SHP77 treated with DMSO at 0.1 percent for 48 hours (cell line): ENCODE measurements around the gene IDH3G.
A peak's percentile ranks its signal among the peaks of the same experiment; 100 is the strongest.
"Not testable (repeated sequence)": the region's sequence is repeated elsewhere in the genome, so short reads cannot be mapped to it uniquely, and the experiment has no call there.

Experiments
- DNase-seq: peaks from one replicate; lab custom pipeline; 2025; lab: John Stamatoyannopoulos, UW

Gene IDH3G

DNA sequence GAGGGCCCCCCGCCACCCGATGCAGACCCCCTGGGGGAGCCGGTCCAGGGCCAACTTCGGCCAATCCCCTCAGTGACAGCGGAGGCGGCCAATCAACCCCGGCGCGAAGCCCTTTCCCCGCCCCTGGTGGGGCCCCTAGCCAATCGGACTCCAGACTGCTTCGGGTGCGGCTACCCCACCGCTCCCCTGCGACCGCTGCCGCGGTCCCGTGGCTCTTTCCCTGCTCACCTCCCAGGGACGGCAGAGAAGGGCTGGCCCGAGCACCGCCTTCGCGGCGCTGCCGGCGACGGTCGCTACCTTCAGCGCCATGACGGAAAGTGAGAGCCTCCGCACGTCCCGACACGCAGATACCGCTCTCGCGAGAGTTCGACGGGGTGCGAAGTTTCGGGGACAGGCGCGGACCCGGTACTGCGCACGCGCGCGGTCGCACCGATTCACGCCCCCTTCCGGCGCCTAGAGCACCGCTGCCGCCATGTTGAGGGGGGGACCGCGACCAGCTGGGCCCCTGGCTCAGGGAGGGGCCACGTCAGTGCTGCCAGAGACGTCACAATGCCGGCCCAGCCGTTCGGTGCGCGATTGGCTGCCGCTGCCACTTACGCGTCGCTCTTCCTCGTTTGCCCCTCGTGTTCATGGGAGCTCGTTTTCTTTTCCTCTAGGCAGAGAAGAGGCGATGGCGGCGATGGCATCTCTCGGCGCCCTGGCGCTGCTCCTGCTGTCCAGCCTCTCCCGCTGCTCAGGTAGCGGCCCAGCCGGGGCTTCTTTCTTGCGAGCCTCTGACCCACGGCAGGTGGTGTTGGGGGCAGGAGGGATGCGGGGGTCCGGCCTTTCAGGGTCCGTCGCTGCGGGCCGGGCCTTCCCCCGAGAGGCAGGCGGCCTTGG is at the start of gene IDH3G, which contains the start of gene SSR4:
Gene IDH3G, minus strand, starts transcription at position 358 of the 879 bp plus-strand sequence. Its CDS starts 49 bp downstream, at position 309.
Gene SSR4, plus strand, starts transcription at position 651 of the 879 bp plus-strand sequence. Its CDS starts 20 bp downstream, at position 671.
- peak; percentile 71 for DNase-seq

DNA sequence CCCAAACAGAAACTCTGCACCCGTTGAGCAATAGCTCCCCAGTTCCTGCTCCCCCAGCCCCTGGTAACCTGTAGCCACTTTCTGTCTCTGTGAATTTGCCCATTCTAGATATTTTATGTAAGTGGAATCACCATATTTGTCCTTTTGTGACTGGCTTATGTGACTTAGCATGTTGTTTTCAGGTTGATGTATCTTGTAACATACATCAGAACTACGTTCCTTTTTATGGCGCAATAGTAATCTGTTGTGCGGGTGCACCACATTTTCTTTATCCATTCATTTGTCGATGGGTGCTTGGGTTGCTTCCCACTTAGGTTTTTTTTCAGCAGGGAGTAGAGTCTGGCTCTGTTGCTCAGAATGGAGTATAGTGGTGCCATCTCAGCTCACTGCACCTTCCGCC is 42.7 kb upstream of the IDH3G start:
- no peak for DNase-seq

DNA sequence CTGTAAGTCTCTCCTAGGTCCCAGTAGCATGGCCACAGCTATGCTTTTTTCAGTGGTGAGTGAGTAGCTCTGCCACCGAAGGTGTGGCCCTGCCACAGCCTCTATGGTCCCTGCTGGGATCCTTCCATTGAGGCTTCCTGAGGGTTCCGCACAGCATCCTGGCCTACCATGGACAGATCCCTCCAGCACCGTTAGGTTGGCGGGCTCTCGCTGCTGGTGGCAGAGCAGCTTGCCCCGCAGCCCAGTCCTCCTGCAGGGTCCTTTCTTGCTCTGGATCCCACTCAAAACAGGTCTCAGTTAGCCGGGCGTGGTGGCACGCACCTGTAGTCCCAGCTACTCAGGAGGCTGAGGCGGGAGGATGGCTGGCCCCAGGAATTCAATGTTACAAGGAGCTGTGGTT is 38.6 kb upstream of the IDH3G start:
- no peak for DNase-seq

DNA sequence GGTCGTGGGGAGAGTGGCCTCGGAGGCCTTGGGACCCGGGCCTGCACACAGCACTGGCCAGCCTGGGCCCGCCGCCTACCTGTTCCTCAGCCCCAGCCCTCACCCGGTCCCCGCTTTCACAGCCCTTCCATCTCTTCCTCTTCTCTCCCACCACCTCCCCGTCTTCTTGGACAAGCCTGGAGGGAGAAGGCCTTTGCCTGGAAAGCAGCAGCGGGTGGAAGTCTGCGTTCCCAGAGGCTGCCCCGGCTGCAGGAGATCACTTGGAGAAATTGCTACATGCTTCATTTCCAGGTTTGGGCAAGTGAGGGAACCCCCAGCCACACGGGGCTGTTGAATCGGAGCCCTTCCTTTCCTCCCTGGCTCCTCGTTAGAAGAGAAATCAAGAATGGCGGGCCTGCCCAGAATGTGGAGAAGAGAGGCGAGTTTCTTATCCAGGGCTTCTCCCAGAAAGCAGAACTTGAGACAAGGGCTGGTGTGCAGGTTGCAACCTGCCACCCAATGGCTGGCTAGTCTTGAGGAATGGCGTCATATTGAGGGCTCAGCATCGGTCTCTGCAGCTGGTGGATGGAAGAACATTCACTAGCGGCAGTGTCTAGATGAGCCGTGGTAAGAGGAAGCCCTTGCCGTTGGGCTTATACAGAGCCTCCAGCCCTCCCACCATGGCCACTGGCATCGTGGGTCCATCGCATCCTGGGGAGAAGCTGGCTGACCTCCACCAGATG is 37.4 kb upstream of the IDH3G start:
- DNase-seq: no peak

DNA sequence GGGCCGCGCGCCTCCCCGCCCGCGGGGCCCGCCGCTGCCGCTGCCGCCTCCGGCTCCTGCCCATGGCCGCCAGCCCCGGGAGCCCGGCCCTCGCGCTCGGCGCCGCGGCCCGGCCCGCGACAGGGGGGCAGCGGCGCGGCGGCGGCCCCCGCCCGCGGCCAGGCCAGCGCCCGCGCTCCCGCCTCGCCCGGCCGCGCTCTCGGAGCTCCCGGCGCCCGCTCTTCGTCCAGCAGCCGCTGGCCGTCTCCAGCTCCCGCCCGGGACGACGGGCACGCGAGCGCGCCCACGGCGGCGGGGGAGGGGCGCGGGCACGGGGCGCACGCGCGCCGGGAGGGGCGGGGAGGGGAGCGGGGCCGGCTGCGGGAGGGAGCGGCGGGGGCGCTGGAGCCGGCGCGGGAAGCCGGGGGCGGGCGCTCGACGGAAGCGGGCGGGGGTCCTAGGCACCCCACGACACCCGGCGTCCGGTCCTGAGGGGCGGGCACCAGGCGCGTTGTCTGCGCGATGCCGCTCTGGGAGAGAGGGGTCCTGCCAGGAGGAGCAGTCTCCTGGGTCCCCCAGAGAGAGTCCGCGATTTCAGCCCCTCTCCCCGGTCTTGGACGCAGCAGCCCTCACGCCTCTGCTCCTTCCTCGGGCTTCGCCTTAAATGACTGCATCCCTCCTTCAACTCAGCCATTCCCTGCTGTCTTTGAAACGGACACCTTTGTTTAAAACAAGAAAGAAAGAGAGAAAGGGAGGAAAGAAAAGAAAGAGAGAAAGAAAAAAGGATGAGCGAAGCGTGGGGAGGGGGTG is 36.7 kb upstream of the IDH3G start:
- no peak for DNase-seq

DNA sequence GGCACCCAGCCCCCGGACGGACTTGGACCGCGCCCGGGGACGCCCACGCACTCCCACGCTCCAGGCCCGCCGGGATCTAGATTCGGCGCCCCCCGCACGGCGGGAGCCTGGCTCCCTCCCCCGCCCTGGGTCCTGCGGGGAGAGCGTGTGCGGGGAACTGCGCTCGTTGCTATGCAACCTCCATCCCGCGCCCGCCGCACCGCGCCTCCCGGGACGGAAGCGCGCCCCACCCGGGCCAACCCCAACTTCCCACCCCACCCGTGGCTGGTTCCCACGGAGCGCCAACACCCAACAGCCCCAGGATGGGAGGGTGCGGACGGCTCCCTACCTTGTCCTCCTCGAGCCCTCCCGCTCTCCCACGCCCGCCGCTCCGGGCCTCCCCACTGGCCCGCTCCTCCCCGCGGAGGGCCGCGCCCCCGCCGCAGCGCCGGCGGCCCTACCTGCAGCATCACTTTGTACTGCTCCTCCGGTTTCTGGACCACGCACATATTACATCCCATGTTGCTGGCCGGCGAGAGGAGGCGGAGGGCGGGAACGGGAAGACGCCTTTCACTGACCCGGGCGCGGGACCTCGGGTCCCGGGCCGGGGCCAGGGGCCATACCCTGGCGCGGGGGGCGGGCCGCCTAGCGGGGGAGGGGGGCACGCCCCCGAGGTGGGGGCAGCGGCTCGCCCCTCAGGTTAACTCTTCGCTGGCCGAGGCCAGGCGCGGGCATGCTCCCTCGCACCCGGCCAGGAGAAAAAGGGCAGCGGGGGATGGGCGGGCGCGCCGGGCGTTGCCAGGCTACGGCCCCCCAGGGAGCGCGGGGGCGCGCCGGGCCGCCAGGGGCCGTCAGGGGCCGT is 35.8 kb upstream of the IDH3G start, which contains the start of gene PDZD4:
Gene PDZD4, minus strand, starts transcription at position 746 of the 841 bp plus-strand sequence. Its CDS starts 246 bp downstream, at position 500.
- no peak for DNase-seq

DNA sequence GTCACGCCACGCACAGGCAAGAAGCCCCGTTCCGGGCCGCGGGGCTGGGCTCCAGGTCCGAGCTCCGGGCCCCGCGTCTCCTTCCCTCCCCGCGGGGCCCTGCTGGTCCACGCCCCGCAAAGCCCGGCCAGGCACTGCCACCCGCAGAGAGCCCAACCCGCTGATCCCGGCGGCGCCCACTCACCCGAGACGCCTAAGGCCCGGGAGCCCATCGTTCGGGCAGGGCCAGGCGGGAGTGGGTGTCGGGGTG is 35.3 kb upstream of the IDH3G start:
- no peak for DNase-seq

DNA sequence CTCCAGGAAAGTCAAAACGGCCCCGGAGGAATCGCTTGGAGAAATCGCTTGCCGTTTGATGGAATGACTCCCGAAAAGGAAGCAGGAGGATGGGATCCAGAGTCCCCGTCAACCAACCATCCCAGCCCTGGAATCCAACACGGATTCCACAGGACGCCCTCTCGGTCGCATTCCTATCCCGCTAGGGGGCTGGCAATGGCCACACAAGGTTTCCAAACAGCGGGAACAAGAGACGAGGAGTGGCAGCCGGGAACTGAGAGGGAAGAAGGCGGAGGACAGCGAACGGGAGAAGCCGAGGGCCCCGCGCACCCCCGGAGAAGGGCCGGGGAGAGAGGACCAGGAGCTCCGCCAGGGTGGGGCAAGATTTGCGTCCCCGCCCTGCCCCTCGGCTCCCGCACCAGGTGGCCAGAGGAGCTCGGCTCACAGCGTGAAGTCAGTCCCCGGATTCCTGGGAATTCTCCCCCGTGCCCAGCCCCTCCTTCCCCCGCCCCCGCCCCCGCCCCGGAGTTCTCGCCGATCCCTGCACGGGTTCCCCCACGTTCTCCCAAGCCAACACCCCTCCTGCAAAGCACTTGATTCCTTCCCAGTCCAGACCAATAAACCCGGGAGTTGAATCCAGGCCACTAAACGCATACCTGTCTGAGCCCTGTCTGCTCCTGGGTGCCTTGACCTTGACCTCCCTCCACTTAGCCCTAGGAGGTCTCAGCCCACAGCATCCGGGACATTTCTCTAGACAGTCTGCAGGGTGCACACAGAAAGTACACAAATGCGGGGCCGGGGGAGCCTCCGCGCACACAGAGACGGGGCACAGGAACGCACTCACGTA is 34.8 kb upstream of the IDH3G start:
- no peak for DNase-seq

DNA sequence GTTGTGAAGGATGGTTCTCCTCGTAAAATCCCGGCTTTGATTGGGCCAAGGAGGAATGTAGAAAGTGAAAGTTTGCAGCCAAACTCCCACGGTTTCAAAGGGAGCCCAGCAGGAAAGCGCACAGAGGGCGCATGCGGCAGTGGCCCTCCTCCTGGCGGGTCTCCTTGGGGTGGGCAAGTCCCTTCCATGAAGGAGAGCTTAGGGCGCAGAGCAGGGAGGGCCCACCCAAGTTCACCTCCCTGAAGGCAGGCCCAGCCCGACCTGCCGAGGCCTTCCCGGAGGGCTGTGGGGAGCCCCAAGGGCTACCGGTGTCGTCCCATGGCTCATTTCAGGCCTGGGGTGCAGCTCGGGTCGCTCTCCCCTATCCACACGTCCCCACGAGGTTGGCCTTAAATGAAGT is 34.1 kb upstream of the IDH3G start:
- no peak for DNase-seq

DNA sequence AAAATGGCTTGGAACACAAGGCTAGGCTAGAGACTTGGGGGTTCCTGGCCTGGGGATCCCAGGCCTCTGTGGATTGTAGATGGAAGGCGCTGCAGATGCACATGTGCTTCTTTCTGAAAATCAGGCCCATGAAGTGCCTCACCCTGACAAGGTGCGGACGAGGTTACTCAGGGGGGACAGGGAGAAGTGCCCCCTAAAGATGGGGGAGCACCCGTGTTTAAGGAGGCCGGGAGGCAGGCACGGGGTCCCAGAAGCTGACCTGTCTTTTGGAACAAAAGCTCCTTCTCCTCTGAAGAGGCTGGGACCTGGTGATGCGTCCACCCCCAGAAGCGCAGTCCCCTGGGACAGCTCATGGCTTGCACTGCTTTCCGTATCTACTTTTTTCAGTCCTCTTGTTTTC is 33.7 kb upstream of the IDH3G start:
- DNase-seq: no peak

DNA sequence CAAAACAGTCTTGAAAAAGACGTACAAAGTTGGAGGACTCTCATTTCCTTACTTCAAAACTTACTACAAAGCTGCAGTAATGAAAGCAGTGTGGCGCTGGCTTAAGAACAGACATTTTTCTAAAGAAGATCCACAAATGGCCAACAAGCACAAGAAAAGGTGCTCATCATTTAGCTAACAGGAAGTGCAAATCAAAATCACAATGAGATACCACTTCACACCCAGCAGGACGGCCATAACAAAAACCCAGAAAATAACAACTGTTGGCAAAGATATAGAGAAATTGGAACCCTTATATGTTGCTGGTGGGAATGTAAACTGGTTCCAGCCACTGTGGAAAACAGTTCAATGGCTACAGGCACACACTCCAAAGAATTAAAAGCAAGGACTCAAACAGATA is 32.8 kb upstream of the IDH3G start:
- DNase-seq: no peak

DNA sequence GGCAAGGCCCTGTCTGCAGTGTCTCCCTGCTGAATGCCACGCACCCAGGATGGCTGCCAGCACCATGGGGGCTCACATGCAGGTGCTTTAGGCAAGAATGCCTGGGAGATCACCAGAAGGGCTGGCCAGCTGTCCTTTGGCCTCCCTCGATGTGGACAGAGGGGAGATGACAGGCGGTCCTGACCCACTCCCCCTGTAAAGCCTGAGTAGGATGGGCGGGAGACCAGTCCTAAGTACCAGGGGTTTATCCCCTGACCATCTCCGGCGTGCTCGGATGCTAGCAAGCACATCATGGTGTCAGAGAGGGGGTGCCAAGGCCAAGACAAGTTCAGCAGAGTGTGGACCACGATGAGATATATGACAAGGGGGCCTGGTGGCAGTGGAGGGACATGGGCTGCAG is 30.9 kb upstream of the IDH3G start:
- DNase-seq: no peak

DNA sequence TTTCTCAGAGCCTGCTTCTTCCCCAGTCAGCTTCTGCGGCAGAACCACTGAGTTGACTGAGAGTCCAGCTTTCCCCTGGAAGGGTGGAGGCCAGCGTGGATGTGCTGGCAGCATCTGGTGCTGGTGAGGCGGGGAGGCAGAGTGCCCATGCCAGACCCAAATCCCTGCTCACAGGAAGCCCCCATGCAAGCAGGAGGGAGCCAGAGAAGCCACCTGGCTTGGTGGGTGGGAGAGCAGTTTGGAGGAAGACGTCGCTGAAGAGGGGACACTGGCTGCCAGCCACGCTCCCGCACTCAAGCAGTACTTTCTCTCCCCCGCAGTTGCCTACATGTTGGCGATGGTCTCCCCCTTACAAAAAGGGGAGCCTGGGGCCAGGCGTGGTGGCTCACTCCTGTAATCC is 30.2 kb upstream of the IDH3G start:
- DNase-seq: no peak

DNA sequence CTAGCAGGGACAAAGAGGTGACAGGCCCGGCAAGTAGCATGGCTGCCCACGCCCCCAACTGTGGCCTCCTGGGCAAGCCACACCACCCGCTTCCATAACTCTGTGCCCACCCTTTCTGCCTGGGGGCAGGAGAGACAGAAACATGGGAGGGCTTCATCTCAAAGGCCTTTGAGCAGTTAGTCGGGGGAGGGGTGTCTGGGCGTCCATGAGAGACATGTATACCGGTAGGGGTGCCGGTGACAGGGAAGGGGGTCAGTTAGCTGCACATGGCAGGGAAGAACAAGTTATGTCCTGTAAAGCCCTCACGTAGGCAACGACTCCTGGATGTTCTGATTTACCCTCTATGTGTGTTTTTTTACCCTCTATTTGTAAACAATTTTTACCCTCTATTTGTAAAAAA is 26.9 kb upstream of the IDH3G start:
- no peak for DNase-seq

DNA sequence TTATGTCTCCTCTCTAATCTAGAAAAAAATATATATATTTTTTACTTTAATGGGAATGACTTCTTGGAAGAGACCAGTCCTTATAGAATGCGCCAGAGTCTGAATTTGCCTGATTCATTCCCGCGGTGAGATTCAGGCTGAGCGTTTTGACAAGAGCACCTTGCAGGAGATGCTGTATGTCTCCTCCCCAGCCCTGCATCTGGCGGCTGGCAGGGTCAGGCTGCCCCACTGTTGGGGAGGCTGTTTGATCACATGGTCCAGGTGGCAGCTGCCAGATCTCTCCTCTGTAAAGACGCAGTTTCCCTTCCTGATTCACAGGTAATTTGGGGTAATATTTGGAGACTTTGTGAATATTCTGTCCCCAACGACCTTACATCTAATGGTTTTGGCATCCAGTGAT is 26.4 kb upstream of the IDH3G start:
- DNase-seq: peak; percentile 16

DNA sequence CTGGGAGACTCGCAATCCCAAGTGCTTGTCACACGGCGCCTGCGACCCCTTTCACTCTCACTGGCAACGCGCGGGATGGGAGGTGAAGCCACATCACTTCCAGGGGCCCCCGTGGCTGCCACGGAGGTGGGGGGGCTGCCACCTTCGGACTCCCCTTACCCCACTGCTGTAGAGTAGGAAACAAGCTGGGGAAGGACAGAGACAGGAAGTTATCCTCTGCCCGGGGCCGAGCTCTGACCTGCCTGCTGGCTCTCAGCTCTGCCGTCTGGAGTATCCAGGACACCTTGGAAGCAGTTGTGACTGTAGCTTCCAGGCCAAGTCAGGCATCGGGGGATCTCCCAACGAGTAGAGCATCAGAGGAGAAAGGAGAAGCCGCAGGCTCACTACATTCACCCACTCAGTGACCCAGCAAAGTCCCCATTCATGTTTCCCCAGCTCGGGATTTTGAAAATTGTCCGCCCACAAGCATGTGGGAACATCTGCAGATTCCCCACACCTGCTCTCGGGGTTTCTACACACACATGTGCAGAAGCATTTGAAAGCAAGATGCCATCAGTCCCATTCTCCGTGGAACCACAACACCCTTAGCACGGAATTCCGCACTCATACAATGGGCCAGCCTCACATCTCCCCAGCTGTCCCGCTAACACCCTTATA is 25.3 kb upstream of the IDH3G start:
- no peak for DNase-seq

DNA sequence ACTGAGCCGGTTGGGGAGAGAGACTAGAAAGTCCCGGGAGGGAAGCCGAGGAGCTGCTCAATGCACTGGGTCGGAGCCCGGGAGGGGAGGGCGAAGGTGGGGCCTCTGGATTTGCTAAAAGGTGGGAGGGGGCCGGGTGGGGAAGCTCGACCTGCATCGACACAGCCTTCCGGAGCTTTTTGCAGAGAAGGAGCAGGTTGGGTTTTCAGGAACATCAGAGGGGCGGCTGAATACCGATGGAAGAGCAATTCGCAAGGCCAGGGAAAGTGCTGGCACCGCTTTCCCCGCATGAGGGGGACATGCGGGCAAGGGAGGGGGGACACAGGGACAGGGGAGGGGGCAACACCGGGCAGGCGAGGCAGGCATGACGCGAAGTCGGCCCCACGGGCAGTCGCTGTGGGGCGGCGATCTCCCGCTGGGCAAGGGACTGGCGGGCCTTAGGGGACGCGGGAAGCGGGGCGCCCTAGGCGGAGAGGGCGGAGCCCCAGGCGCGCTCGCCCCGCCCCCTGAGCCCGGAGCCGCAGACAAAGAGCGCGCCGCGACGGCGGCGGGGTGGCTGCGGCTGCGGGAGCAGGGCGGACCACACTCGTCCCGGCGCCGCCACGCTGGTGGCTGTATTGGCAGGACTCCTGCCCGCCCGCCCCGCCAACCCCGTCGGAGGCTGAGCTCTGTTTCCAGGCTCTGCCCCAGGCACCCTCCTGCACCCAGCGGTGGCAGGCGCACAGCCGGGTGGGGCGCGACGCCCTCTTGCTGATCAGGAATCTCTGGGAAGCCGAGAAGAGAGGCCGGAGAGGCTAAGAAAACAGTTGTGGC is 24.6 kb upstream of the IDH3G start:
- no peak for DNase-seq

DNA sequence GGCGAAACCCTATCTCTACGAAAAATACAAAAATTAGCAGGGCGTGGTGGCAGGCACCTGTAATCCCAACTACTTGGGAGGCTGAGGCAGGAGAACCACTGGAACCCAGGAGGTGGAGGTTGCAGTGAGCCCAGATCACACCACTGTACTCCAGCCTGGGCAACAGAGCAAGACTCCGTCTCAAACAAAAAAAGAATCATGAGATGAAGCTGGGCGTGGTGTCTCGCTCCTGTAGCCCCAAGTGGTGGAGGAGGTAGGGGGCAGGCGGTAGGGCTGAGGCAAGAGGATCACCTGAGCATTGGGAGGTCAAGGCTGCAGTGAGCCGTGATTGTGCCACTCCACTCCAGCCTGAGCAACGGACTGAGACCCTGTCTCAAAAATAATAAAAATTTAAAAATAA is 23.9 kb upstream of the IDH3G start:
- DNase-seq: not testable (repeated sequence)
